ENCODE results near the gene CIROP.

Gene CIROP

DNA sequence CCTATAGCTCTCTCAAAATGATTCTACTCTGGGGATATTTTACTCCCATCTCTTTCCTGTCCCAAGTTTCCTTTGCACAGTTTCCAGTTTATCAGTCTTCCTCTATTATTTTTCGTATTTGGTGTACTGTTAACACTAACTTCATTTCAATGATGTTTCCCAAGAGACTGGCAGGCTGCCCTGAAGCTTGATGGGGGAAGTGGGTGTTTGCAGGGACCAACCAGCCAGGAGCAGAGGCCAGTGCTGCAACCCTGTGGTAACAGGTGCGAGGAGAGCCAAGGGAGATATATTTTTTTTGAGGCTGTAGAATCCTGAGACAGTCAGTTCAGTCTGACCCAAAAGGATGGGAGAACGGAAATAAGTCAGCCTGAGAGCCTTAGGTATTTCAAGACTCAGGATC is 26.1 kb upstream of the CIROP start:
- no peak for DNase-seq (ENCODE audit: low read depth in 2 of 2)

GRCh38 chr14:23129759-23130316 is 25.0 kb upstream of the CIROP start:
- DNase-seq (ENCODE audit: low read depth in 2 of 2): no peak

DNA sequence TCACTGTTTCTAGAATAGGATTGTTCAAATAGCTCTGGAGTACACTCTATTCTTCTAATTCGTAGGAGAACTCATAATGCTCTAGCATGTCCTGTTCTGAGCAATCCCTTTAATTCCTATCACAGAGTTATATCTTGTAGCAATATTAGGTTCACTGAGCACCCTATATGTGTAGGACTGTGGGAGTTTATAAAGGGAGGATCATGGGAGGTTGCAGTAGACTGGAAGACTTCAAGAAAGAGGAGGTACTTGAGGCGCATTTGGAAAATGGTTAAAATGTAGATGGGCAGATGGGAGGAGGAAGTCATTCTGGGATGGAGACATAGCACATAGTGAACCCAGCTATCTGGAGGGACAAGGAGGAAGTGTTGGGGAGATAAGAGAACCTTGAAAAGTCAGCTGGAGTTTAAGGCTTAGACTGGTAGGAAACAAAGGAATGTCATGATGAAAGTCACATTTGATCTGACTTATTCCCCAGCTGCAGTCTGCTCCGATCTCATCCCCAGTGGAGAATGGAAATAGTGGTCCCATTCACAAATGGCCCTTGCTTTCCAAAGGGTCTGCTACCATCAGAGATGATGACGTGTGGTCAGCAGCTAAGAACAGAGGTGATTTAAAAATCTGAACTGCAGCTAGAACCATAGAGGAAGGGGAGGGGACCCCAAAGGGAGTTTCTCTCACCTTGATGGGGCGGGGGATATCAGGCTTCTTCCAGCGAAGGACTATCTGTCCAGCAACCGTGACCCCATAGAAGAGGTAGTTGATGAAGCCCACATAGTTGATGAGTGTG is 24.4 kb upstream of the CIROP start:
- DNase-seq (ENCODE audit: low read depth in 2 of 2): no peak

DNA sequence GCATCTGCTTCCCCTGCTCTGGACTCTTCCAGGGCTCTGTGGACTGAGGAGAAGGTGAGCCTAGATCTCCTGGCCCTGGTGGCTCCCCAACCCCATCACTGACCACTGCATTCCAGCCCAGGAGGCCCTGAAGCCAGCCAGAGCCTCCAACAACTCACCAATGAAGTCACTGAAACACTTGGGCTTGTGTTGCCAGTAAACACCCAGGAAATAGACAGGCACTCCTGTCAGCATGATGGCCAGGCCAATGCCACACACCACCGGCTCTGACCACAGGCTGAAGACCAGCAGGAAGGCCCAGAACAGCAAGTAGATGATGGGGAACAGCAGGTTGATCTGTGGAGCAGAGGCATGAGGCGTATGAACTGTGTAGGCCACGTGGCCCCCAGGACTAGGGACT is 23.1 kb upstream of the CIROP start:
- DNase-seq (ENCODE audit: low read depth in 2 of 2): no peak

- DNase-seq (ENCODE audit: low read depth in 2 of 2): no peak
Measured at GRCh38 chr14:23126548-23127278, 21.9 kb upstream of the CIROP start.

DNA sequence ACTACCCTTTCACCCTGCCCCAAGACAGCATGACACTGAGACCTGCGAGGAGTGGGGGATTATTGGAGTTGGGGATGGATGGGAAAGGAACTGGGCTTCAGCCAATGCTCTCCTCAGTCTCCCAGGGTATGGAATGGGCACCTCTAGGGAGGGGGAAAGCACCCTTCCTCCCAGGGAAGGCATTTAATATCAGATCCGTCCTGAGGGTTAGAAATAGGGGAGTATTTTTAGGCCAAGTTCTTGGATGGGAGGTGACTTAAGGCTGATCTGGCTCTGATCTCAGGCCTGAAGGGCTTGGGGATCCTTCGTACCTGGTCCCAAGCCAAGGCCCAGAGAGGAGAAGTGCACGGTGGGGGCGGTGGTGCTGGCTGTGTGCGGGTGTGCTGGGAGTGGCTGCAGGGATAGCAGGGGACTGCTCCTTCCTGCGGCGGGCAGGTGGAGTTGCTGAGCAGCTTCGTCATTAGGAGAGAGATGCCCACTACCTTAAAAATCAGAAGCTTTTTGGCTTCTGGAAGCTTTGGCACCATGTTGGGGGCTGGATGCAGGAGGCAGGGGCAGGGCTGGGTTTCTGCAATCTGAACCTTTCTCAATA is 21.2 kb upstream of the CIROP start:
- no peak for DNase-seq (ENCODE audit: low read depth in 2 of 2)

DNA sequence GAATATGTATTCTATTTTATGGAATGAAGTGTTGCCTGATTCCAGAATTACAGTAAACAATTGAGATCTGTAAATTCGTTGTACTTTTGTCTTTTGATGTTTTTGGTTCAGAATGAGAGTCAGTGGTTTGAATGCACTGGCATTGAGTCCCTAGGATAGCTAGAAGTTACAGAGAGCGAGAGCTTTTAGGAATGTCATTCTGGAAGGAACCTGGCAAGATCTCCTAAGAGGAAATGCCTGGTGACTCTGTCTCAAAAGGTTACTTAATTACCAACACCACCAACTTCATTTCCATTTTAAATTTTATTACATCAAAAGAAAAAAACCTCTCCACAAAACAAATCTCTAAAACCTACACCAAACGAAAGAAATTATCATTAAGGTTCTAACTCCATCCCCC is 20.2 kb upstream of the CIROP start:
- DNase-seq (ENCODE audit: low read depth in 2 of 2): no peak

GRCh38 chr14:23124337-23124954 is 19.7 kb upstream of the CIROP start:
- no peak for DNase-seq (ENCODE audit: low read depth in 2 of 2)

- DNase-seq (ENCODE audit: low read depth in 2 of 2): no peak
Measured at GRCh38 chr14:23123419-23123818, 18.6 kb upstream of the CIROP start.

GRCh38 chr14:23122086-23122485 is 17.3 kb upstream of the CIROP start:
- no peak for DNase-seq (ENCODE audit: low read depth in 2 of 2)

DNA sequence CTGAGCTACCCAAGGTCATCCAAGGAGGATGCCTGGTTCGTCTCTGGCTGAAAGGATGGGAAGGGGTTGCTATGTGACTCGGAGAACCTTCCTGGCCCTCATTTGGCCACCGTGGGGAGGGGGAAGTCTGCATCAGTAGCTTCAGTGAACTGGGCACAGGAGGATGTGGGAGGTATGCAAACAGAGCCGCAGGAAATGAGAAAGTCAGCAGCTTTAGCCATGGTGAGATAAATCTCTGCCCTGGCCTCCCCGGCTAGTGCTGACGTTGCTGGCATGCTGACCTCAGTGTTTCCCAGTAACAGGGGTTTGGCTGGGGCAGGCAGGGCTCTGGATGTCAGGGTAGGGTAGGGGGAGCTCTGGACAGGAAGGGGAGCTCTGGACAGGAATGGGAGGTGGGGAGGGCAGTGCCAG is 16.6 kb upstream of the CIROP start:
- no peak for DNase-seq (ENCODE audit: low read depth in 2 of 2)

- DNase-seq (ENCODE audit: low read depth in 2 of 2): peak; percentile 78 to 79
Measured at GRCh38 chr14:23120541-23121251, 15.9 kb upstream of the CIROP start.

DNA sequence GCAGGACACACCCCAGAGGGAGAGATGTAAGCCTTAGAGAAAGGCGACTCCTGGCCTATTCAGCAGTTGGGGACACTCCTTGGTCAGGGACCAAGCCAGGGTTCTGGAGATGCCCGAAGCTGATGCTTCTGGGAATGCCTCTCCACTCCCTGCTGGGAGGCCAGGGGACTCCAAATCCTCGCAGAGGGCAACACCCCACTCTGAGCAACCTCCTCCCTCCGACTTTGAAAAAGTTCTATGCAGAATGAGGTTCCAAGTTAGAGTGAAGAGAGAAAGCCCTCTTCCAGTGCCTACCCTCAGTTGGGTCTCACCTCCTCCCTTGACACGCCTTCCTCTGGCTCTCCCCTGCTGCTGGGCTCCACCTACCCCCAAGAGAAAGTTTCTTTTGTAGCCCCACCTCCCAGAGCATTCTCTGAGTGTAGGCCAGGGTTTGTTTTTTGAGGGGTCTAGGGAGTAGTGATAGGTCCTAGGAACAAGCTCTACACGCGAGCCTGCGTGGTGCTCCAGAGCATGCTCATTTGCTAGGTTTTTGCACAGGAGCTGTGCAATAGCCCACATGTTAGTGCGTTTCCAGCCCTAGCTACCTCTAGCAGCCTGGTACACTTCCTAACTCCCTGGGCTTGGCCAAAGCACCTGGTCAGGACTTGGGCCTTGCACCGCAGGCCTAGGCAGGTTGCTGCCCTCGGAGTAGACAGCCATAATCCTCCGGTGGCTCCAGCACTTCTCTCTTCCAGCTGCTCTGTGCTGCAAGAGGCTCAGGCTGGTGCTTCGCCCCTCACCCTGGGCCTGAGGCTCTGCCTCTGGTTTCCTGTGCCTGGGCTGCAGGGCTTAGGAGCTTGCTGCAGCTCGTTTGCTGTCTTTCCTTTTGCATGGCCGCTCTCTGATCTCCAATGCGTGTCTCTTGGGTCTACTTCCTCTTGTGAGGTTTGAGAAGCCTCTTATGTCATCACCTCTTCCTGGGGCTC is 14.9 kb upstream of the CIROP start:
- DNase-seq (ENCODE audit: low read depth in 2 of 2): no peak

- DNase-seq (ENCODE audit: low read depth in 2 of 2): no peak
Measured at GRCh38 chr14:23118506-23119362, 13.9 kb upstream of the CIROP start, which contains the start of gene CEBPE. Gene CEBPE (minus strand): TSS chr14:23119255. CDS start chr14:23119091, 164 bp downstream.

DNA sequence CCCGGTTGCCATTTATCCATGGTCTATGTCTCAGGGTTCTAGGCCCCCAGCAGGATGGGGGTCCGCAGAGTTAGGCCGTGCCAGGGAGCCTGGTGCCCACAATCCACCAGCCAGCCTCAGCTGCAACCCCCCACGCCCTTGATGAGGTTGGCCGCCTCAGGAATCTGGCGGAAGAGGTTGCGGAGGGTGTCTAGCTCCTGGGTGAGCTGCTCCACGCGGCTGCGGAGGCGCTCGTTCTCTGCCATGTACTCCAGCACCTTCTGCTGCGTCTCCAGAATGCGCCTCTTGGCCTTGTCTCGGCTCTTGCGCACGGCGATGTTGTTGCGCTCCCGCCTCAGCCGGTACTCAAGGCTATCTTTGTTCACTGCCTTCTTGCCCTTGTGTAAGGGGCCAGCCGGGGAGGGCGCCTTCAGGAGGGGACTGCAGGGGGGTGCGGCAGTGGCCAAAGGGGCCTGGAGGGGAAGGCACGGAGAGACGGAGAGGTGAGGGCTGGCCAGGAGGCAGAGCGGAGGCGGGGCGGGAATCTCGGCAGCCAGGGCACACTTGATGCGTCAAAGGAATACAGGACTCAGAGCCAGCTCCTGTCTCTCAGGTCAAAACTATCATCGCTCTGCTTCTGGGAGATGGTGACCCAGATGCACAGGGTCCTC is 12.7 kb upstream of the CIROP start:
- no peak for DNase-seq (ENCODE audit: low read depth in 2 of 2)

DNA sequence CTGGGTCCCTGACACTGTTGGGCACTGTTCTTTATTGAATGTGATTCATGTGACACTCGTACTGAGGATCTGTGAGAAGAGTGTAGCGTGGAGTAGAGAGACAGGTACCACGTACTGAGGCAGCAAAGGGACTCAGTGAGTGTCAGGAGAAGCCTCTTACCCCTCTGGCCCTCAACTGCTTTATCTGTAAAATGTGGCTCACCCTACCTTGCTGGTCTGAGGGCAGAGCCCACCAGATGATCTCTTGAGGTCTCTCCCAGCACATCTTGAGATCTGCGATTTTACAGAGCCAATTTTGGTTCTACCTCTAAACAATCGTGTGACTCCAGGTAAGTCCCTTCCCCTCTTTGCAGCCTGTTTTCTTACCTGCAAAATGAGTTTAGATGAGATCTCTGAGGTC is 11.1 kb upstream of the CIROP start:
- DNase-seq (ENCODE audit: low read depth in 2 of 2): no peak

DNA sequence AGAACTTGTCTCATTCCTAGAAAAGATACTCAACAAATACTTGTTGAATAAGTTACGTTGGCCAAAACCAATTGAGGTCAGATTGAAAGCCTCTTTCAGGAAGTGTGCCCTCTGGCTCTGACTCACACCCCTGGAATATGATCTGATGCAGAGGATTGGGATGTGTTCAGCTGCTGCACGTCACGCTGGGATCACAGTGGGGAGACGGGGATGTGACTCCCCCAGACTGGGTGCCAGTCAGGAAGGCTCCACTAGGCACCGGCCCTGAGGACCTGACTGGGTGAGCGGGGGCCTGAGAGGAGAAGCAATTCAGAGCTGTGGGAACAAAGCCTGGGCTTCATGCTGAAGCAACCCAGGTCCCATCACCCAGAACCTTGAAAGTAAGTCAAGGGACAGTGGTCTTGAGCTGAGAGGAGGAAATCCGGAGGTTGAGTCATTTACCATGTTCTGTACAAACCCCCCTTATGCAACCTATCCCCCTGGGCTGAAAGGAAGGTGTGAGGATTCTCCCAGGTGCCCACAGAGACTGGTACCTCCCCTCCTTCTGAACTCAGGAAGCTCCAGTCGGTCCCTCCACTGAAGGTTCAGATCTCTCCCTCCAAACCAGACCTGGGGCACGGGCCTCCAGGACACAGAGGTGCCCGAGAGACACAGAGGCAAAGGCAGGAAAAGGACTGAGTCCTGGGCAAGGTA is 10.4 kb upstream of the CIROP start:
- no peak for DNase-seq (ENCODE audit: low read depth in 2 of 2)

- no peak for DNase-seq (ENCODE audit: low read depth in 2 of 2)
Measured at GRCh38 chr14:23114669-23115038, 9.9 kb upstream of the CIROP start.
